ENCODE measurements around the gene LBX2.

Gene LBX2

GRCh38 chr2:74503506-74504475, 4.4 kb upstream of the LBX2 start:
- TF ChIP-seq CTCF (IDR thresholded peaks at IDR 0.05; ENCODE audit: low read depth, low read length, missing control alignments), result no peak
- DNase-seq (ENCODE audit: extremely low read depth, low read depth), result no peak
- peak overlapping the region; percentile 38; the same call in 1 of the 2 replicates for H3K4me3 ChIP-seq (replicated peaks; ENCODE audit: low read depth, low read length)

DNA sequence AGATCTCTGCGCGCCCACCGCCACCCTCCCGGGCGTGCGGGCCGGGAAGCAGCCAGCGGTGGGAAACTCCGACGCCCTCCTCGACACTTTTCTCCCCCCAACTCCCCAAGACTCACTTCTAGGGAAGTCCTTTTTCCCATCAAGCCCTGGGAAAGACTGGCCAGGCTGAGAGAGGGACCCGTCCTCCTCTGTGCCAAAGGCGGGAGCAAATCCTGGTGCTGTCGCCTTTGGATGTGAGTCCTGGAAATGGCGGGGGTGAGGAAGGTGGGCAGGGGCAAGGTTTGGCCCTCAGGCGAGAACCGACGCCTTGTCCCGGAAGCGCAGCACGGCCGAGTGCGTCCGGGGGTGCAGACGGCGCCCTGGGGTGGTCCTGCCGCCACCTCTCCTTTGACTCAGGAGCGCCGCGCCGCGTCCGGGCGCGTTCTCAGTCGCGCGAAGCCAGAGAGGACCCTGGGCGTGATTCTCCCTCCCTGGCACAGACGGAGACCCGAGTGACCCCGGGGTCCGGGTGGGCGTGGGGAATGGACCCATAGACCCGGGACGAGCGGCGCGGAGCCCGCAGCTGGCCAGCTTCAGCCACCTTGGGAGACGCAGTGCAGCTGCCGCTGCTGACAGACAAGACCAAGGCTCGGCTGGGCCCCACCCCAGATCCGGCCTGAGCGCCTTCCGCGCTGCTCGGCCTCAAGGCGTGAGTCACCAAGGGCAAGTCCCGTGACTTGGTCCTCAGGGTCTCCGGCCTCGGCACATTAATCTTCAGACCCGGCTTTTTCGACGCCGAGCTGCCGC, 3.5 kb upstream of the LBX2 start:
- DNase-seq (ENCODE audit: extremely low read depth, low read depth), result peak; percentile 41
- H3K4me3 ChIP-seq (replicated peaks; ENCODE audit: low read depth, low read length), result peak overlapping the region; percentile 38
- no peak for TF ChIP-seq CTCF (IDR thresholded peaks at IDR 0.05; ENCODE audit: low read depth, low read length, missing control alignments)

DNA sequence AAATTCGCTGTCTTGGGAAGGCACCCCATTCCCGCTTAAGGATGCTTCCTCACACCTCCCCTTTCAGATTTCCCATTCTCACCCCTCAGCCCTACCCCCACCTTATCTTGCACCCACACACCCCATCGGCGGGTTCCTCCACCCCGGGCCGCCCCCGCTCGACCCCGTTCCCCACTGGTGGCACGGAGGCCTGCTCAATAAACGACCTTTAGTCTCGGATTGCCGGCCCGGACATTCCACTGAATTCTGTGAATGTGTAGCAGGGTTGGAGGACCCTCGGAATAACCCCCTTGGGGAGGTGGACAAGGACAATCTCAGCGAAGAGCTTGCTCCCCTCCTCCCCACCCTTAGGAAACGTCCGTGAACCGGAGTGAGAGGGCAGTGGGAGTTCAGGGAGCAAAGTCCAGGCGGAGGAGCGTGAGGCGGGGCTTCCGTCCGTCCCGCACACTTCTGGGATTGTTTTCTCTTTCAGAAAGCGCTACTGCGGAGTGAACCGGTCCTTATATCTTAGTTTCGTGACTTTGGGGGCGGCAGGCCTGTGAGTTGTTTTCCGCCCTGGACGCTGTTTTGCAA, 2.8 kb upstream of the LBX2 start:
- TF ChIP-seq CTCF (IDR thresholded peaks at IDR 0.05; ENCODE audit: low read depth, low read length, missing control alignments), result no peak
- peak overlapping the region; percentile 38 for H3K4me3 ChIP-seq (replicated peaks; ENCODE audit: low read depth, low read length)
- DNase-seq (ENCODE audit: extremely low read depth, low read depth), result no peak

- no peak for TF ChIP-seq CTCF (IDR thresholded peaks at IDR 0.05; ENCODE audit: low read depth, low read length, missing control alignments)
- H3K4me3 ChIP-seq (replicated peaks; ENCODE audit: low read depth, low read length), result no peak overlapping the region
Observed at GRCh38 chr2:74501335-74502071, 2.1 kb upstream of the LBX2 start.

GRCh38 chr2:74500578-74500946, 1.2 kb upstream of the LBX2 start:
- no peak for DNase-seq (ENCODE audit: extremely low read depth, low read depth)
- no peak for TF ChIP-seq CTCF (IDR thresholded peaks at IDR 0.05; ENCODE audit: low read depth, low read length, missing control alignments)
- no peak overlapping the region for H3K4me3 ChIP-seq (replicated peaks; ENCODE audit: low read depth, low read length)

More at GRCh38 chr2:74501335-74502071, 2.1 kb upstream of the LBX2 start:
- no peak for DNase-seq (ENCODE audit: extremely low read depth, low read depth)

DNA sequence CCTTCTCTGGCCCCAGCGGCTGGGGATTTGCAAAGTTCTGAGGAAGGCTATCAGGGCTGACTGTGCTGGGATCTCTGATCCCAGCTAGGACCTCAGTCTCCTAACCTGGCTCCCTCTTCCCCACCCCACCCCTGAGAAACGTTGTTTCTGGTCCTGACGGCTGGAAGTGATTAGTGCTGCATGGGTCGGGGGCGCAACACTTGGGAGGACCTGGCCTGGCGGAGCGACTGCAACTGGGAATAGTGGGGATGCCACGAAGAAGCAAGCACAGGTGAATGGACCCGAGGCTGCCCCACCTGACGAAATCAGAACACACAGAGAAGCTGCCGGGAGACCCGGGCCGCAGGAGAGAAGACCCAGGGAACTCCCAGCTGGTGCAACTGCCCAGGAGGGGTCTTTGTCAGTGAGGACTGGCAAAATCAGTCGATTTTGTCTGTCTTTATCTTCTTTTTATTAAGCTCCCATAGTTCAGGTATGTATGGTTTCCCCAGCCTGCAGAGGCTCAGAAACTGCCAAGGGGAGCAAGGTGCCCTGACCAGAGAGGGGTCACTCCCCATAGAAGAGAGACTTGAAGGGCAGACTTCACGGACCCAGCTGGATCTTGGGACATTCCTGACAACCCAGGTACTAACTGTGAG, 656 bp upstream of the LBX2 start:
- H3K4me3 ChIP-seq (replicated peaks; ENCODE audit: low read depth, low read length), result peak overlapping the region; percentile 36
- no peak for DNase-seq (ENCODE audit: extremely low read depth, low read depth)
- no peak for TF ChIP-seq CTCF (IDR thresholded peaks at IDR 0.05; ENCODE audit: low read depth, low read length, missing control alignments)
